ENCODE results near the gene TRIM48.
"Not testable (repeated sequence)": the region's sequence is repeated elsewhere in the genome, so short reads cannot be mapped to it uniquely, and the experiment has no call there.

The TRIM48 gene, protein sequence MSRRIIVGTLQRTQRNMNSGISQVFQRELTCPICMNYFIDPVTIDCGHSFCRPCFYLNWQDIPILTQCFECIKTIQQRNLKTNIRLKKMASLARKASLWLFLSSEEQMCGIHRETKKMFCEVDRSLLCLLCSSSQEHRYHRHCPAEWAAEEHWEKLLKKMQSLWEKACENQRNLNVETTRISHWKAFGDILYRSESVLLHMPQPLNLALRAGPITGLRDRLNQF

DNA sequence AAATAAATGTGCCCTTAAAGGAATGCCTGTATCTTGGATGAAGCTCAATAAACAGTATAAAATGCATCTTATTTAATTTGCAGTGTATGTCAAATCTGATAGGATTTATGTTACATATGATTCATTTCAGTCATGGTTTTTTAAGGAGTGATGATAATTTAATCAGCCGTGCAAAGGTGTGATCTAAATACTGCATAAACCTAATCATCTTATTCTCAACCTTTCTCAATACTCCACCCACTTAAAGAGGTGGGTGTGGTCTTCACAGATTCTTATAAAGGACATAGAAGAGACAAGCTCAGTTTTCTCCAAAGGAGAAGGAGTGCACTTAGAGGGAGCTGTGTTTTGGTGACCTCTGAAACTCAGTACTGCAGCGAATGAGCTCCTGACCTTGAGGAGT lies at the start of gene TRIM48:
TSS of gene TRIM48 (plus strand) at position 301 of the 400 bp plus-strand sequence. CDS start 113 bp downstream, outside the sequence.
- H3K27ac ChIP-seq = not testable (repeated sequence)

DNA sequence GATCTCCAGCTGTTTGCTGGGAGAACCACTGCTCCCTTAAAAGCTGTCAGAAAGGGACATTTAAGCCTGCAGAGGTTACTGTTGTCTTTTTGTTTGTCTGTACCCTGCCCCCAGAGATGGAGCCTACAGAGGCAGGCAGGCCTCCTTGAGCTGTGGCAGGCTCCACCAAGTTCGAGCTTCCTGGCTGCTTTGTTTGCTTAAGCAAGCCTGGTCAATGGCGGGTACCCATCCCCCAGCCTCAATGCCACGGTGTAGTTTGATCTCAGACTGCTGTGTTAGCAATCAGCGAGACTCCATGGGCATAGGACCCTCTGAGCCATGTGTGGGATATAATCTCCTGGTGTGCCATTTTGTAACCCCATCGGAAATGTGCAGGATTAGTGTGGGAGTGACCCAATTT lies 23.6 kb upstream of the TRIM48 start:
- not testable (repeated sequence) for H3K27ac ChIP-seq

DNA sequence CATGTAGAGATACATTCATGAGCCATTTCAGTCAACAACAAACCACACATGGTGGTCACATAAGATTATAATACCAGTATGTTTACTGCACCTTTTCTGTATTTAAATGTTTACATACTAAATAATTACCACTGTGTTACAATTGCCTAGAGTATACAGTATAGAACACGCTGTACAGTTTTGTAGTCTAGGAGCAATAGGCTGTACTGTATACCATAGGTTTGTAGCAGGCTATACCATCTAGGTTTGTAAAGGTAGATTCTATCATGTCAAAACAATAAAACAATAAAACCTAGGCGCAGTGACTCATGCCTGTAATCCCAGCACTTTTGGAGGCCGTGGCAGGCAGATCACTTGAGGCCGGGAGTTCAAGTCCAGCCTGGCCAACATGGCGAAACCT lies 1.1 kb downstream of the TRIM48 start:
- TF ChIP-seq, protein P1, sequence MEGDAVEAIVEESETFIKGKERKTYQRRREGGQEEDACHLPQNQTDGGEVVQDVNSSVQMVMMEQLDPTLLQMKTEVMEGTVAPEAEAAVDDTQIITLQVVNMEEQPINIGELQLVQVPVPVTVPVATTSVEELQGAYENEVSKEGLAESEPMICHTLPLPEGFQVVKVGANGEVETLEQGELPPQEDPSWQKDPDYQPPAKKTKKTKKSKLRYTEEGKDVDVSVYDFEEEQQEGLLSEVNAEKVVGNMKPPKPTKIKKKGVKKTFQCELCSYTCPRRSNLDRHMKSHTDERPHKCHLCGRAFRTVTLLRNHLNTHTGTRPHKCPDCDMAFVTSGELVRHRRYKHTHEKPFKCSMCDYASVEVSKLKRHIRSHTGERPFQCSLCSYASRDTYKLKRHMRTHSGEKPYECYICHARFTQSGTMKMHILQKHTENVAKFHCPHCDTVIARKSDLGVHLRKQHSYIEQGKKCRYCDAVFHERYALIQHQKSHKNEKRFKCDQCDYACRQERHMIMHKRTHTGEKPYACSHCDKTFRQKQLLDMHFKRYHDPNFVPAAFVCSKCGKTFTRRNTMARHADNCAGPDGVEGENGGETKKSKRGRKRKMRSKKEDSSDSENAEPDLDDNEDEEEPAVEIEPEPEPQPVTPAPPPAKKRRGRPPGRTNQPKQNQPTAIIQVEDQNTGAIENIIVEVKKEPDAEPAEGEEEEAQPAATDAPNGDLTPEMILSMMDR (IDR thresholded peaks at IDR 0.05) = no peak
- TF ChIP-seq ZFX (IDR thresholded peaks at IDR 0.05; ENCODE audit: borderline replicate concordance) = no peak
- no peak overlapping the region for H3K27ac ChIP-seq
